GM18907 (cell line): ENCODE data around the gene SART1.
"Not testable (repeated sequence)": the region's sequence is repeated elsewhere in the genome, so short reads cannot be mapped to it uniquely, and the experiment has no call there.

Experiments used
- ATAC-seq: cut with Tn5 transposase; IDR thresholded peaks from one replicate; pipeline ENCODE4 v1.9.1; 2021; ENCODE audit warnings: mild to moderate bottlenecking, moderate library complexity; ENCODE audit not compliant: unreplicated experiment

Gene SART1

GRCh38 chr11:65931773-65932557 lies 29.6 kb upstream of the SART1 start:
- no peak for ATAC-seq

- no peak for ATAC-seq
Measured at GRCh38 chr11:65932558-65932919, 29.0 kb upstream of the SART1 start.

- no peak for ATAC-seq
Measured at GRCh38 chr11:65934014-65934413, 27.5 kb upstream of the SART1 start.

GRCh38 chr11:65937766-65938165 lies 23.8 kb upstream of the SART1 start:
- ATAC-seq: no peak

GRCh38 chr11:65941720-65942310 lies 19.7 kb upstream of the SART1 start:
- ATAC-seq: no peak

DNA sequence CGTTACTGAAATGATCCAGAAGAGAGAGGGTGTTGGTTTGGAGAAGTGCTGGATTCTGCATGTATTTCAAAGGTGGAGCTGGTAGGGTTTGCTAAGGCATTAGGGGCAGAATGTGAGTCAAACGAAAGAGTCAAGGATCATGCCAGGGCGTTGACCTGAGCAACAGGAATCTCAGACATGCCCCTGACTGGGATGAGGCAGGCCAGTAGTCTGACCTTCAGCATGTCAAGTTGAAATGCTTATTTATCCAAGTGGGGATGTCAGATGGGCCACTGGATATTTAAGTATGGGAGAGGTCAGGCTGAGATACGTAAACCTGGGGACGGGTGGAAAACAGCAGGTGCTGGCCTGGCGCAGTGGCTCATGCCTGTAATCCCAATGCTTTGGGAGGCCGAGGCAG lies 19.0 kb upstream of the SART1 start:
- no peak for ATAC-seq

DNA sequence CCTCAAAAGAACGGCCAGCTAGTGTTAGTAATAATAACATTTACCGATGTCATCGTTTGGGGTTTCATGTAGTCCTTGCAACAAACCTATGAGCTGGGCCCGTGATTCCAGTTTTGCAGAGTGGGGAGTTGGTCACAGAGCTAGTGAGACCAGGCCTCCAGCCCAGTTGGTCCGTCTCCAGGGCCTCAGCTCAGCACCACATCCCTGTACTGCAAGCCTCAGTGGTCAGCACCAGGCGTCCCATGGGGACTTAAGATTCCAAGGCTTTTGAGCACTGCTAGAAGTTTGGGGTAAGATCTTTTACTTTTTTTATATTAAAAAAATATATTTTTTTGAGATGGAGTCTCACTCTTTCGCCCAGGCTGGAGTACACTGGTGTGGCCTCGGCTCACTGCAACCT lies 17.3 kb upstream of the SART1 start:
- no peak for ATAC-seq

- no peak for ATAC-seq
Measured at GRCh38 chr11:65944767-65945166, 16.8 kb upstream of the SART1 start.

DNA sequence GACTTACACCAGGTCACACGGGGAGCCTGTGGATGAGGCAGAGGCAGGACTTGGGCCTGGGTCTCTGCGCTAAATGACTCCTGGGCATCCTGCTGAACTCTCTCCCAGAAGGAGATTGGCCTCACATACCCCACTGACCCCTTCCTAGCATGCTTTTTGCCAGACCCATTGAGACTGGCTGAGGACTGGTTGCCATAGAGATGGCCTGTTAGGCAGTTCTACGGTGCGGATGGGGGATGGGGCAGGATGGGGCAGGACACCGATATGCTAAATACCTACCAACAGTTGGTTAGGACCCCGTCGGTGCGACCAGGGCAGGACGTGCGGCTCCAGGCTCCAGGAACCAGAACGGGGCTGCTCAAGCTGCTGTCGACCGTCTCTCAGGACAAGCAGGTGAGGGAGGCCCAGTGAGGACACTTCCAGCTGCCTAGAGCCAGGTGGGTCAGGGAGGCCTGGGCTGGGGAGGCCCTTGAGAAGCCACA lies 16.1 kb upstream of the SART1 start, which contains the start of gene TSGA10IP:
Gene TSGA10IP (plus strand): TSS at position 51 of the 482 bp plus-strand sequence. CDS start 196 bp downstream, at position 247.
- no peak for ATAC-seq

DNA sequence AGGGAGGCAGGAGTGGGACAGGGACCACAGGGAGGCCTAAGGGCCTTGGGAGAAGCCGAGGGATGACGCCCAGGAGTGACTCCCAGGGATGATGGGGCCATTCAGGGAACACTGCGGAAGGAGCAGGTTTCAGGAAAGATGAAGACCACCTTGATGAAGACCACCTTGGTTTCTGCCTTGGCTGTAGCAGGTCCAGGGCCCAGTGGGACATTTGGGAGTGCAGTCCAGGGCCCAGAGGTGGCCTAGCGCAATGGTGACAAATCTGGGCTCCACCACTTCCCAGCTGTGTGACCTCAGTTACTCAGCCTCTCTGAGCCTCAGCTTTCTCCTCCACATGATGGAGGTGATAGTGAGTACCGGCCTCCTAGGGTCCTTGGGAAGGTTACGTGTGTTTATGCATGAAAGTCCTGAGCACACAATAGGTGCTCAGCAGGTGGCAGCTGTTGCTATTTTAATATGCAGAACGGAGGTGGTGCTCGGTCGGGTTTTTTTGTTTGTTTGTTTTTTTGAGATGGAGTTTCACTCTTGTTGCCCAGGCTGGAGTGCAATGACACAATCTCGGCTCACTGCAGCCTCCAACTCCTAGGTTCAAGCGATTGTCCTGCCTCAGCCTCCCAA lies 15.5 kb upstream of the SART1 start:
- ATAC-seq: no peak

- no peak for ATAC-seq
Measured at GRCh38 chr11:65946655-65947054, 14.9 kb upstream of the SART1 start.

DNA sequence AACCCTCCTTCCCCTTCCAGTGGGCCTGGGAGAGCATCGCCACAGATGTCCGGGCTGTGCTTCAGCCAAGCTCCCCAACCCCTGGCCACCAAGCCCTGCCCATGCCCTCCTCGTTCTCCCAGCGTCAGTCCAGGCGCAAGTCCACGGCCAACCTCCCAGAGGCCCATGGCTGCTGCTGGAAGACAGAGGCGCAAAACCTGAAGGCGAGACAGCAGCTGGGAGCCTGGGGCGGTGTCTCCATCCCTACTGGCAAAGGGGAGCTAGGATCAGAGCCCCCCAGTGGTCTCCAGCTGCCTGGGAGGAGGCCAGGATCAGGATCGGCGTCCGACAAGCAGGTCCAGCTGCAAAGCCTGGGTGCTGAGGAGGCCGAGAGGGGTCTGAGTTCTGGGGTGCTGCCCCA lies 14.4 kb upstream of the SART1 start:
- ATAC-seq: no peak

- no peak for ATAC-seq
Measured at GRCh38 chr11:65947603-65948125, 13.9 kb upstream of the SART1 start.

DNA sequence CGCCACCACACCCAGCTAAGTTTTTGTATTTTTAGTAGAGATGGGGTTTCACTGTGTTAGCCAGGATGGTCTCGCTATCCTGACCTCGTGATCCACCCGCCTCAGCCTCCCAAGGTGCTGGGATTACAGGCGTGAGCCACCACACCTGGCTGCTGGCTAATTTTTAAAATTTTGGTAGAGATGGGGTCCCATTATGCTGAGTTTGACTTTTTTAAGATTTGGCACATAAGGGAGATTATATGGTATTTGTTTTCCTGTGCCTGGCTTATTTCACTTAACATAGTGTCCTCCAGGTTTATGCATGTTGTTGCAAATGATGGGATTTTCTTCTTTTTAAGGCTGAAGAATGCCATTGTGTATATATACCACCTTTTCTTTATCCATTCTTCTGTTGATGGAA lies 10.8 kb upstream of the SART1 start:
- ATAC-seq: not testable (repeated sequence)

GRCh38 chr11:65951641-65952040 lies 9.9 kb upstream of the SART1 start:
- not testable (repeated sequence) for ATAC-seq

DNA sequence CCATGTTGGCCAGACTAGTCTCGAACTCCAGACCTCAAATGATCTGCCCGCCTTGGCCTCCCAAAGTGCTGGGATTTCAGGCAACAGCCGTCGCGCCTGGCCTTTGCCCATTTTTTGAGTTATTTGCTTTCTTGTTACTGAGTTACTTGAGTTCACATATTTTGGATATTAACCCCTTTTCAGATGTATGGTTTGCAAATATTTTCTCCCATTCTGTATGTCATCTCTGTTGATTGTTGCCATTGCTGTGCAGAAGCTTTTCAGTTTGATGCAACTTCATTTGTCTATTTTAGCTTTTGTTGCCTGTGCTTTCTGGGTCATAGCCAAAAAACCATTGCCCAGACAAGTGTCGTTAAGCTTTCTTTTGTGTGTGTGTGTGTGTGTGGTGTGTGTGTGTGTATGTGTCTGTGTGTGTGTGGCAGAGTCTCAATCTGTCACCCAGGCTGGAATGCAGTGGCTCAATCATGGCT lies 9.4 kb upstream of the SART1 start:
- ATAC-seq: no peak

DNA sequence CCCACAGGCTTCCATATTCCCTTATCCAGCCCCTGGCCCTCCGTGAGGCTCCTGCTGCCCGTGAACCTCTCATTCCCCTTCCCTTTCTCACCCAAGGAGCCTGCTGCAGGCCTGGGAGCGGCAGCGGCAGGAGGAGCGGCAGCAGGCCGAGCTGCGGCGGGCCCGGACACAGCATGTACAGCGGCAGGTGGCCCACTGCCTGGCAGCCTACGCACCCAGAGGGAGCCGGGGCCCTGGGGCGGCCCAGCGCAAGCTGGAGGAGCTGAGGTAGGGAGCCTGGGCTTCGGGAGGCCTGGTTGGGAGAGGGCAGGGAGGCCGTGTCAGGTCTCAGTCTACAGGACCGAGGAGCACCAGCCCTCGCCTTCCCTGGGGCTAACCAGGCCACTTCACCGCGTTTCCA lies 8.1 kb upstream of the SART1 start:
- ATAC-seq: no peak

- no peak for ATAC-seq
Measured at GRCh38 chr11:65954771-65955170, 6.8 kb upstream of the SART1 start.

GRCh38 chr11:65958291-65958690 lies 3.2 kb upstream of the SART1 start:
- no peak for ATAC-seq

DNA sequence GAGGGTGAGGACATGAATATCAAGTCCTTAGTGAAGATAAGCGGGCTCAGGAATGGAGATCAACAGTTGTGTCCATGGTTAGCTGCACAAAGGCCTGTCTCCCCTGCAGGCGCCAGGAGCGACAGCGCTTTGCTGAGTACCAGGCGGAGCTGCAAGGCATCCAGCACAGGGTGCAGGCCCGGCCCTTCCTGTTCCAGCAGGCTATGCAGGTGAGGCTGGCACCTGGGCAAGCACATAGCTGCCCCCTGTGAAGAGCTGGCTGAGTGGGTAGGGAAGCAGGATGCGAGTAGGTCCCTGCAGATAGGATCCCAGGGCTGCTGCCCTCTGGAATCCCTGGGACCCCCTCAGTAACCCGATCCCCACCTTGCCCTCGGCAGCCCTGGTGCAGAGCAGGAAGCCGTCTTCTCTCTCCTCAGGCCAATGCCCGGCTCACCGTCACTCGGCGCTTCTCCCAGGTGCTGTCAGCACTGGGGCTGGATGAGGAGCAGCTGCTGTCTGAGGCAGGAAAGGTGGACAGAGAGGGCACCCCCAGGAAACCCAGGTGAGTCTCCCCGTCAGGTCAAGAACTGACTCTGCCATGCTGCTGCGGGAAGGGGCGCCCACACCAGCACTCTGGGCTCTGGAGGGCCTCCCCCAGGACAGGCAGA lies 2.6 kb upstream of the SART1 start:
- ATAC-seq: no peak

- no peak for ATAC-seq
Measured at GRCh38 chr11:65960824-65961266, 689 bp upstream of the SART1 start.
